Neuronal stem cell (in vitro differentiated cells): ENCODE results near the gene PGRMC2.

Experiments used
- DNase-seq: peaks from one replicate; pipeline ENCODE4 v3.0.0-alpha.2; 2013; ENCODE audit warnings: low spot score
- H2AFZ ChIP-seq: one replicate; pipeline ENCODE4 v1.6.1; 2013; ENCODE audit warnings: mild to moderate bottlenecking, low read length, inconsistent platforms
- H2AK5ac ChIP-seq: 2 replicates; pipeline ENCODE4 v1.6.1; 2013; ENCODE audit warnings: low read depth, mild to moderate bottlenecking, inconsistent platforms, low read length, moderate library complexity, mixed read lengths
- H2BK120ac ChIP-seq: 2 replicates; pipeline ENCODE4 v1.6.1; 2013; ENCODE audit warnings: low read depth, mild to moderate bottlenecking, inconsistent platforms, low read length, moderate library complexity, mixed read lengths
- H2BK12ac ChIP-seq: one replicate; pipeline ENCODE4 v1.6.1; 2013; ENCODE audit warnings: low read length, inconsistent platforms
- H2BK15ac ChIP-seq: 2 replicates; pipeline ENCODE4 v1.6.1; 2013; ENCODE audit warnings: mild to moderate bottlenecking, low read length, inconsistent platforms, mixed read lengths
- H2BK5ac ChIP-seq: one replicate; pipeline ENCODE4 v1.6.1; 2013; ENCODE audit warnings: inconsistent platforms, mild to moderate bottlenecking, low read length, moderate library complexity
- H3K14ac ChIP-seq: one replicate; pipeline ENCODE4 v1.6.1; 2013; ENCODE audit warnings: low read length, inconsistent platforms
- H3K18ac ChIP-seq: 2 replicates; pipeline ENCODE4 v1.6.1; 2013; ENCODE audit warnings: low read length, inconsistent platforms
- H3K23ac ChIP-seq: 2 replicates; pipeline ENCODE4 v1.6.1; 2013; ENCODE audit warnings: low read depth, mild to moderate bottlenecking, mixed read lengths, low read length, inconsistent platforms; ENCODE audit not compliant: poor library complexity
- H3K27ac ChIP-seq: replicated peaks from 3 replicates; pipeline ENCODE4 v1.5.1; 2013; ENCODE audit warnings: low read length, inconsistent platforms
- H3K27me3 ChIP-seq, 3 experiments: 2 replicates each; pipeline ENCODE4 v1.6.1; 2013; ENCODE audit warnings: low read length in 3 of 3, mild to moderate bottlenecking in 2 of 3, inconsistent platforms in 1 of 3, low read depth in 1 of 3, mixed read lengths in 1 of 3, moderate library complexity in 1 of 3; ENCODE audit not compliant: control insufficient read depth in 3 of 3, insufficient read depth in 3 of 3
- H3K36me3 ChIP-seq, 2 donors: replicated peaks in 1 of 2; 2 replicates each; pipeline ENCODE4 v1.6.1; 2013; ENCODE audit warnings: low read length in 2 of 2; ENCODE audit not compliant: control insufficient read depth in 2 of 2, insufficient read depth in 2 of 2
- H3K4ac ChIP-seq: 2 replicates; pipeline ENCODE4 v1.6.1; 2013; ENCODE audit warnings: inconsistent platforms, mild to moderate bottlenecking, low read length, moderate library complexity
- H3K4me1 ChIP-seq, 2 donors: 1 replicate in 1 of 2; 2 replicates in 1 of 2; pipeline ENCODE4 v1.6.1; 2013; ENCODE audit warnings: low read length in 2 of 2, low read depth in 1 of 2; ENCODE audit not compliant: control insufficient read depth in 2 of 2, insufficient read depth in 1 of 2
- H3K4me2 ChIP-seq: one replicate; pipeline ENCODE4 v1.6.1; 2013; ENCODE audit warnings: mild to moderate bottlenecking, low read length, inconsistent platforms; ENCODE audit not compliant: insufficient read depth, poor library complexity, severe bottlenecking
- H3K4me3 ChIP-seq, 2 donors: 2 replicates each; pipeline ENCODE4 v1.5.1; 2013; ENCODE audit warnings: low read length in 2 of 2, mild to moderate bottlenecking in 2 of 2, inconsistent platforms in 1 of 2, moderate library complexity in 1 of 2
- H3K79me1 ChIP-seq: one replicate; pipeline ENCODE4 v1.6.1; 2013; ENCODE audit warnings: low read depth, mild to moderate bottlenecking, inconsistent platforms, low read length, moderate library complexity
- H3K9ac ChIP-seq: one replicate; pipeline ENCODE4 v1.6.1; 2013; ENCODE audit warnings: mild to moderate bottlenecking, low read depth, low read length, inconsistent platforms; ENCODE audit not compliant: poor library complexity
- H3K9me3 ChIP-seq, 2 donors: replicated peaks in 1 of 2; 2 replicates each; pipeline versions ENCODE3 to v1.6.1; 2013; ENCODE audit warnings: low read length in 2 of 2, mild to moderate bottlenecking in 2 of 2, inconsistent platforms in 1 of 2, low read depth in 1 of 2, mixed read lengths in 1 of 2, moderate library complexity in 1 of 2; ENCODE audit not compliant: control insufficient read depth in 2 of 2, insufficient read depth in 1 of 2
- H4K8ac ChIP-seq: one replicate; pipeline ENCODE4 v1.6.1; 2013; ENCODE audit warnings: low read depth, mild to moderate bottlenecking, inconsistent platforms, low read length, moderate library complexity
- H4K91ac ChIP-seq: one replicate; pipeline ENCODE4 v1.6.1; 2013; ENCODE audit warnings: low read length, low read depth, mild to moderate bottlenecking, inconsistent platforms; ENCODE audit not compliant: poor library complexity
- WGBS, 2 donors: extraction: QIAGEN DNeasy Blood & Tissue Kit; methylation state at CpG; one replicate each; pipeline ENCODE4 v1.1.7; 2013; ENCODE audit warnings: missing lambda C conversion rate in 2 of 2, mixed read lengths in 1 of 2; ENCODE audit not compliant: insufficient read length in 2 of 2, insufficient replicate concordance in 1 of 2; ENCODE audit errors: extremely low coverage in 2 of 2; 5-methylcytosine and 5-hydroxymethylcytosine counted together

The PGRMC2 gene

DNA sequence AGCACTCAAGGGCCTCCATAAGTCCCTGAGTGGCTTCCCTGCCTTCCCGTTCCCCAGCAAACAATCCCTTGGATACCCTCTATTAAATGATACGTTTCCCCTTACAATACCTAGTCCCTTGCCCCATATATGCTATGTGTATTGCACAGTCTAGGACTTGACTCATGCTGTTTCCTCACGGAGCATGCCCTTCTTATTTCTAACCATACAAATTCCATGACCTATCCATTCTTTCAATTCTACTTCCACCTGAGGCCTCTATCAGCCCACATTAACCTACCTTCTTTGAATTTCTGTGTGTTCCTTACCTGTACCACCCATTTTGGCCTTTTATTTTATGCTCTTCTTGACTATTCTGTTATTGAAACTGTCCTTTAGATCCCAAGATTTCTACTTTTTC lies 2.9 kb upstream of the PGRMC2 start:
- Histone ChIP-seq H2AFZ (no peak overlapping the region), H3K4me2 (no peak overlapping the region), H2BK5ac (no peak overlapping the region), H3K9ac (no peak overlapping the region), H3K4ac (no peak overlapping the region), H3K36me3 (peaks cover 0 to 2% of the 10 kb centered on the region in 2 donors), H4K8ac (no peak overlapping the region), H4K91ac (no peak overlapping the region), H3K4me1 (peaks cover 0 to 4% of the 10 kb centered on the region in 2 donors), H3K23ac (no peak overlapping the region), H3K79me1 (peaks cover 2% of the 10 kb centered on the region), H3K27me3 (no peaks in the 10 kb centered on the region), H3K14ac (no peak overlapping the region), H2BK15ac (no peak overlapping the region), H3K18ac (no peak overlapping the region), H2BK120ac (no peak overlapping the region), H2BK12ac (no peak overlapping the region), H3K27ac (no peak overlapping the region), H3K4me3 (no peak overlapping the region), H2AK5ac (no peak overlapping the region), H3K9me3 (no peaks in the 10 kb centered on the region)
- WGBS, 2 donors: no CpG with 5 or more reads among the region's 3 CpGs
- no peak for DNase-seq

DNA sequence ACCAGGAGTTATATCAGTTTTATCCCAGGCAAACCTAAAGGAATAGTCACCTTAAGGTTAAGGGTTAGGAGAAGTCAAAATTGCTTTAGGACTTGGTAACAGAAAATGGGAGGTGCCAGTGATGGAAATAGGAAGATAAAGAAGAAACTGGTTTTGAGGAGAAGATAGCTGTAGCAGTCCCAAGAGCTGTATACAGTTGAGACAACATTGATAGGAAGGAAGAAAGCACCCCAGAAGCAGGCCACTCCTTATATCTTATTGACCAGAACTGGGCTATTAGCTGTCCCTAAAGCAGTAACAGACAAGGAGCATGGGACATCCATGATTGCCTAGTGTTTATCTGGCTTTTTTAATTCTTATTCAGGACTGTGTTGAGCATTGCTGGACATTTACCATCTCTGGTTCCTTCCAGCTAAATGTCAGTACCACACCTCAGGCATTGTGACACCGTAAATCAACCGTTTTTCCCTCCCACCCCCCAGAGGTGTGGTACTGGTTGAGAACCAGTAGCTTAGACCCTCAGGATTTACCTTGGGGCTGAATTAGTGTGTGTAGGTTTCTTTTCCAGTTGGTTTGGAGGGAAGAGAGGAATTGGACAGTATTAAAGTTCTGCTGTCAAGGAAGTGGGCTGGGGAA lies 2.0 kb upstream of the PGRMC2 start:
- Histone ChIP-seq H2BK5ac (no peak overlapping the region), H3K79me1 (peaks cover 2% of the 10 kb centered on the region), H3K23ac (no peak overlapping the region), H3K9me3 (no peaks in the 10 kb centered on the region), H3K4me2 (no peak overlapping the region), H2BK15ac (no peak overlapping the region), H3K4me3 (peak overlapping the region in 1 of 2 donors; percentile 90), H4K8ac (no peak overlapping the region), H2AFZ (no peak overlapping the region), H3K9ac (no peak overlapping the region), H4K91ac (no peak overlapping the region), H2AK5ac (no peak overlapping the region), H3K4ac (no peak overlapping the region), H3K27ac (no peak overlapping the region), H3K14ac (no peak overlapping the region), H3K36me3 (peaks cover 0 to 9% of the 10 kb centered on the region in 2 donors), H2BK120ac (no peak overlapping the region), H3K18ac (no peak overlapping the region), H3K27me3 (no peaks in the 10 kb centered on the region), H3K4me1 (peaks cover 0 to 2% of the 10 kb centered on the region in 2 donors), H2BK12ac (no peak overlapping the region)
- no CpG with 5 or more reads among the region's 2 CpGs for WGBS, 2 donors
- no peak for DNase-seq

DNA sequence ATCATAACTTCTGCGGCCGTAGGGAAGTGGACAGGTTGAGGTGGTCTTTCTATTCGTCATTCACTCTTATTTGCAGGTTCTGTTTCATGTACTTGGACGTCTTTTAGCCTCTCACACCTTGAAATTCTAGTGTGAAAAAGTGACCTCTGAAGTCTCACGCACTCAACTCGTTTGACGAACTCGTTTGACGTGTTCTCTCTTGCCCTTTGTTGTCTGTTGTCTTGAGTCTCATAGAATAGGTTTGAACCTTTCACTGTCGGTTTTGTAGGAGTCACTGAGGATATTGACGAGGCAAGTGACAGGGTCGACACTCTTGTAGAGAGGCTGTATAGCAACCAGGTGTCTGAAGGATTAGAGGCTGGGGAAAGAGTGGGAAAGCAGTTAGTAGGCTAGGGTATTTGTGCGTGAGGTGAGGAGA lies 1.1 kb upstream of the PGRMC2 start:
- Histone ChIP-seq H3K9ac (no peak overlapping the region), H3K9me3 (peaks cover 0 to 7% of the 10 kb centered on the region in 2 donors), H3K36me3 (peaks cover 0 to 18% of the 10 kb centered on the region in 2 donors), H3K27ac (peak overlapping the region; percentile 96), H2BK120ac (no peak overlapping the region), H4K91ac (no peak overlapping the region), H2BK12ac (no peak overlapping the region), H4K8ac (no peak overlapping the region), H2BK5ac (peak overlapping the region; percentile 43), H3K23ac (no peak overlapping the region), H3K18ac (no peak overlapping the region), H2AFZ (peak overlapping the region; percentile 92), H3K4me2 (peak overlapping the region; percentile 55), H3K27me3 (no peaks in the 10 kb centered on the region), H3K79me1 (peaks cover 2% of the 10 kb centered on the region), H3K4me1 (peaks cover 0 to 2% of the 10 kb centered on the region in 2 donors), H3K4ac (no peak overlapping the region), H2AK5ac (no peak overlapping the region), H2BK15ac (no peak overlapping the region), H3K14ac (no peak overlapping the region), H3K4me3 (peak overlapping the region; percentile 85 to 90)
- WGBS, 2 donors: no CpG with 5 or more reads among the region's 13 CpGs
- DNase-seq: no peak

DNA sequence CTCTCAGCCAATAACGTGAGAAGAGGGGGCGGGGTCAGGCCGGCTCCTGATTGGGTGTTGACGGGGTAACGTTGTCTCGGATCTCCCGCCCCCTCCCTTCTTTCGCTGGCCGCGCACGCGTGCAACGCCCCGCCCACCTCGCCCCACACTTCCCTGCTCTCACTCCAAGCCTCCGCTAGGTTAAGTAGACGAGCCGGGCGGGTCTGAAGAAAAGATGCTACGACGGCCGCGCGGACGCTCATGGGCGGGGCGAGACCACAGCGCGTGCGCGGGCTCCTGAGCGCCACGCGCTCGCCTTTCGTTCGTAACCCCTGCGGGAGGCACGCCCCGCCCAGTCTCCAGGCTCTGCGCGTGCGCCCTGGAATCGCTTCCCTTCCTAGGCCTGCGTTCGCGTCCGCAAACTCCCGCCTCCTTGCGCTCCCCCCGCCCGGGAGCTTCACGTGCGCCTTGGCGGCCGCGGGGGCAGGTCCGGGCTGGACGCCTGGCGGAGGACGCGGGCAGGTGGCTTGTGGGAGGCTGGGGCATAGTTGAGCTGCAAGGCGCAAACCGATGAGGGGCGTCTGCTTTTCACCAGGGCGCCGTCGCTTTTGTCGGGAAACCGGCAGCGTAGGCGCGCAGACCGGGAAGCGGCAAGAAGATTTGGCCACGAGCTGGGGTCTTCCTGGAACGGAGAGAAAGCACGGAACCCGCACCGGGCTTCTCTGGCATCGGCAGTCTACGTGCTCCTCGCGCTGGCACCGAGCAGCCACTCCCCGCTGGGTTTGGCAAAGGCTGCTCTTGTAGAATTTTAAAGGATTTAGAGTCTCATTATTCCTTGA lies 467 bp upstream of the PGRMC2 start:
- Histone ChIP-seq H3K27ac (peak overlapping the region; percentile 96), H2BK5ac (peak overlapping the region; percentile 43), H4K8ac (peak overlapping the region; percentile 19), H3K9me3 (peaks cover 0 to 10% of the 10 kb centered on the region in 2 donors), H3K4ac (no peak overlapping the region), H3K79me1 (peaks cover 2% of the 10 kb centered on the region), H3K14ac (no peak overlapping the region), H2BK12ac (no peak overlapping the region), H3K4me1 (peaks cover 0 to 2% of the 10 kb centered on the region in 2 donors), H2AK5ac (no peak overlapping the region), H3K27me3 (no peaks in the 10 kb centered on the region), H3K4me3 (peak overlapping the region; percentile 85 to 90), H3K36me3 (peaks cover 0 to 24% of the 10 kb centered on the region in 2 donors), H2AFZ (peak overlapping the region; percentile 92), H3K18ac (peak overlapping the region; percentile 95), H2BK120ac (no peak overlapping the region), H3K23ac (peak overlapping the region; percentile 94), H3K4me2 (peak overlapping the region; percentile 55), H4K91ac (no peak overlapping the region), H2BK15ac (no peak overlapping the region), H3K9ac (peak overlapping the region; percentile 61)
- WGBS, 2 donors: no CpG with 5 or more reads among the region's 86 CpGs
- peak; percentile 99 for DNase-seq
